H1 (cell line): ENCODE results near the gene BCAS3. TPM values are rescaled to one million over a fixed set of nuclear protein-coding genes. Genes with fewer than 3 reads are reported as not detected.

Experiments
- CTCF ChIA-PET: fragments of 300-600 bp; sonication (Branson Sonifier 250); formaldehyde crosslinking; loops from one replicate; lab custom pipeline; 2021; ENCODE audit not compliant: partially characterized antibody; lab: Charles Lee
- POLR2A ChIA-PET: fragments of 300-600 bp; sonication (Branson Sonifier 250); formaldehyde crosslinking; loops from one replicate; lab custom pipeline; 2021; ENCODE audit warnings: inconsistent platforms; ENCODE audit not compliant: partially characterized antibody; lab: Charles Lee
- DNase-seq, 2 experiments: peaks; one replicate each; pipeline versions ENCODE4 v3.0.0 to v3.0.0-alpha.2; 2010 to 2022; ENCODE audit warnings: low spot score in 2 of 2, low read depth in 1 of 2, mixed read lengths in 1 of 2
- FAIRE-seq: peaks from 2 replicates; lab custom pipeline; 2011; peaks lifted over from hg19 to GRCh38; lab: Jason Lieb, UNC
- H2AFZ ChIP-seq: 2 replicates; pipeline ENCODE4 v1.8.1; 2012; ENCODE audit warnings: low read length, inconsistent platforms
- H2AK5ac ChIP-seq: 2 replicates; pipeline ENCODE4 v1.6.1; 2013; ENCODE audit warnings: low read depth, low read length
- H2BK120ac ChIP-seq: replicated peaks from 2 replicates; pipeline ENCODE3; 2013; ENCODE audit warnings: low read depth, low read length, inconsistent platforms
- H2BK12ac ChIP-seq: 2 replicates; pipeline ENCODE4 v1.6.1; 2013; ENCODE audit warnings: low read depth, low read length
- H2BK15ac ChIP-seq: 2 replicates; pipeline ENCODE4 v1.6.1; 2013; ENCODE audit warnings: low read length
- H2BK20ac ChIP-seq: 2 replicates; pipeline ENCODE4 v1.6.1; 2013; ENCODE audit warnings: low read length
- H2BK5ac ChIP-seq: 2 replicates; pipeline ENCODE4 v1.6.1; 2013; ENCODE audit warnings: low read depth, low read length
- H3K14ac ChIP-seq: 2 replicates; pipeline ENCODE4 v1.6.1; 2013; ENCODE audit warnings: inconsistent platforms; ENCODE audit not compliant: insufficient read length
- H3K18ac ChIP-seq: 2 replicates; pipeline ENCODE4 v1.6.1; 2013; ENCODE audit warnings: low read length; ENCODE audit errors: extremely low read depth
- H3K23ac ChIP-seq: 2 replicates; pipeline ENCODE4 v1.6.1; 2013; ENCODE audit warnings: inconsistent platforms; ENCODE audit not compliant: insufficient read length
- H3K23me2 ChIP-seq: 2 replicates; pipeline ENCODE4 v1.6.1; 2013; ENCODE audit warnings: low read depth, low read length
- H3K27ac ChIP-seq: 2 replicates; pipeline ENCODE4 v1.6.1; 2011; ENCODE audit warnings: low read depth, low read length, inconsistent platforms
- H3K27me3 ChIP-seq, 4 experiments: replicated peaks in 1 of 4; 1 replicate in 1 of 4; 2 replicates in 3 of 4; pipeline versions ENCODE4 v1.6.1 to v1.8.1; 2011 to 2013; ENCODE audit warnings: low read length in 3 of 4, mild to moderate bottlenecking in 3 of 4, inconsistent platforms in 2 of 4, mixed read lengths in 2 of 4, moderate library complexity in 1 of 4; ENCODE audit not compliant: control insufficient read depth in 3 of 4, insufficient read depth in 3 of 4; ENCODE audit errors: extremely low read depth in 1 of 4
- H3K36me3 ChIP-seq, 4 experiments: 2 replicates each; pipeline versions ENCODE4 v1.6.1 to v1.8.1; 2011 to 2013; ENCODE audit warnings: mild to moderate bottlenecking in 4 of 4, low read length in 3 of 4, moderate library complexity in 2 of 4, control low read depth in 1 of 4, inconsistent platforms in 1 of 4; ENCODE audit not compliant: insufficient read depth in 4 of 4, control insufficient read depth in 2 of 4
- H3K4ac ChIP-seq: replicated peaks from 2 replicates; pipeline ENCODE3; 2013; ENCODE audit warnings: low read length, low read depth, mixed read lengths, inconsistent platforms; ENCODE audit not compliant: insufficient read length
- H3K4me1 ChIP-seq, 4 experiments: replicated peaks in 1 of 4; 1 replicate in 1 of 4; 2 replicates in 3 of 4; pipeline versions ENCODE4 v1.6.1 to v1.8.1; 2011 to 2013; ENCODE audit warnings: low read length in 3 of 4, inconsistent platforms in 2 of 4, mixed read lengths in 1 of 4; ENCODE audit not compliant: insufficient read depth in 4 of 4, control insufficient read depth in 3 of 4
- H3K4me2 ChIP-seq, 2 experiments: 2 replicates each; pipeline versions ENCODE4 v1.6.1 to v1.8.1; 2011 to 2013; ENCODE audit warnings: low read depth in 2 of 2, low read length in 2 of 2, control low read depth in 1 of 2, inconsistent platforms in 1 of 2, mild to moderate bottlenecking in 1 of 2; ENCODE audit not compliant: insufficient read depth in 1 of 2
- H3K4me3 ChIP-seq, 4 experiments: fragments of 200-600, 300-600 bp in 1 of 4; sonication (generic), shearing (Covaris generic), sonication (Bioruptor Twin) in 1 of 4; 2 replicates each; pipeline versions ENCODE4 v1.5.1 to v1.8.1; 2011 to 2016; ENCODE audit warnings: low read length in 4 of 4, low read depth in 3 of 4, control low read depth in 2 of 4, inconsistent platforms in 2 of 4, mild to moderate bottlenecking in 2 of 4, mixed read lengths in 1 of 4, moderate library complexity in 1 of 4; ENCODE audit not compliant: insufficient read depth in 2 of 4; ENCODE audit errors: extremely low read depth in 1 of 4
- H3K56ac ChIP-seq: replicated peaks from 2 replicates; pipeline ENCODE3; 2013; ENCODE audit warnings: low read depth, mild to moderate bottlenecking, mixed read lengths, low read length, inconsistent platforms; ENCODE audit not compliant: insufficient read length
- H3K79me1 ChIP-seq: 2 replicates; pipeline ENCODE4 v1.6.1; 2013; ENCODE audit warnings: low read depth, low read length, control low read depth
- H3K79me2 ChIP-seq, 2 experiments: 2 replicates each; pipeline versions ENCODE4 v1.6.1 to v1.8.1; 2012 to 2013; ENCODE audit warnings: low read length in 2 of 2, mild to moderate bottlenecking in 2 of 2, inconsistent platforms in 1 of 2; ENCODE audit not compliant: insufficient read depth in 2 of 2, control insufficient read depth in 1 of 2
- H3K9ac ChIP-seq, 4 experiments: replicated peaks in 1 of 4; 1 replicate in 1 of 4; 2 replicates in 3 of 4; pipeline versions ENCODE4 v1.6.1 to v1.8.1; 2011 to 2013; ENCODE audit warnings: low read depth in 3 of 4, low read length in 3 of 4, control low read depth in 2 of 4, mild to moderate bottlenecking in 2 of 4, moderate library complexity in 2 of 4, inconsistent platforms in 1 of 4; ENCODE audit errors: extremely low read depth in 1 of 4
- H3K9me3 ChIP-seq, 2 experiments: 2 replicates each; pipeline versions ENCODE4 v1.6.1 to v1.8.1; 2012 to 2013; ENCODE audit warnings: mild to moderate bottlenecking in 2 of 2, moderate library complexity in 2 of 2, control low read depth in 1 of 2, inconsistent platforms in 1 of 2, low read depth in 1 of 2, low read length in 1 of 2, mixed read lengths in 1 of 2; ENCODE audit not compliant: insufficient read depth in 2 of 2
- H4K20me1 ChIP-seq, 2 experiments: replicated peaks in 1 of 2; 2 replicates each; pipeline versions ENCODE3 to v1.8.1; 2011 to 2013; ENCODE audit warnings: inconsistent platforms in 2 of 2, low read length in 2 of 2, mild to moderate bottlenecking in 1 of 2; ENCODE audit not compliant: insufficient read depth in 2 of 2, control insufficient read depth in 1 of 2
- H4K5ac ChIP-seq: 2 replicates; pipeline ENCODE4 v1.6.1; 2013; ENCODE audit warnings: low read length, low read depth, mixed read lengths, inconsistent platforms; ENCODE audit not compliant: insufficient read length
- H4K8ac ChIP-seq: 2 replicates; pipeline ENCODE4 v1.8.0; 2013; ENCODE audit warnings: mild to moderate bottlenecking, moderate library complexity, low read length, inconsistent platforms; ENCODE audit not compliant: insufficient read depth; ENCODE audit errors: extremely low read depth
- H4K91ac ChIP-seq: replicated peaks from 2 replicates; pipeline ENCODE3; 2013; ENCODE audit warnings: low read length, mixed read lengths, inconsistent platforms; ENCODE audit not compliant: insufficient read length
- JUND ChIP-seq: IDR thresholded peaks from 2 replicates; pipeline ENCODE4 v1.6.1; 2011; ENCODE audit warnings: mild to moderate bottlenecking, improper control_type of control experiment, low read length
- WGBS, 2 experiments: shearing (Covaris generic) in 1 of 2; methylation state at CpG; one replicate each; pipeline versions ENCODE4 v1.1.6 to v1.1.7; 2013 to 2015; ENCODE audit warnings: low lambda C conversion rate in 2 of 2, mixed read lengths in 2 of 2, inconsistent platforms in 1 of 2, low coverage in 1 of 2, missing lambda C conversion rate in 1 of 2; ENCODE audit not compliant: insufficient replicate concordance in 2 of 2, insufficient coverage in 1 of 2, insufficient read length in 1 of 2; ENCODE audit errors: extremely low coverage in 1 of 2, missing lambda C conversion rate in 1 of 2; 5-methylcytosine and 5-hydroxymethylcytosine counted together
- polyA plus RNA-seq, 7 experiments: library from polyadenylated mRNA; depleted of rRNA in 3 of 7; stranded (reverse) in 5 of 7; unstranded in 2 of 7; fragments of >200 nt in 5 of 7; fragments of 200-250 nt in 2 of 7; gene quantifications; 1 replicate in 5 of 7; 2 replicates in 1 of 7; 4 replicates in 1 of 7; pipeline versions ENCODE4 v1.2.1 to v1.2.3, GENCODE V29; 2011 to 2013; ENCODE audit warnings: missing spikeins in 2 of 7, mixed read lengths in 2 of 7
- total RNA-seq: library from RNA; stranded (reverse); fragmentation: NEBNext Ultra II Directional; extraction: Animal tissue kit (Norgen Biotek cat#: 25700); gene quantifications from 2 replicates; pipeline ENCODE4 v1.2.1, GENCODE V29; 2021
- TF ChIP-seq, protein P1 (sequence below): IDR thresholded peaks from 2 replicates; pipeline ENCODE4 v1.6.1; 2012; ENCODE audit warnings: inconsistent platforms

BCAS3 gene
- total and polyA plus RNA-seq, 2 of the 8 experiments (the other 6 are each of a cell fraction or from before 2014, with no cell fraction given) = 9.9 to 13.3 TPM

DNA sequence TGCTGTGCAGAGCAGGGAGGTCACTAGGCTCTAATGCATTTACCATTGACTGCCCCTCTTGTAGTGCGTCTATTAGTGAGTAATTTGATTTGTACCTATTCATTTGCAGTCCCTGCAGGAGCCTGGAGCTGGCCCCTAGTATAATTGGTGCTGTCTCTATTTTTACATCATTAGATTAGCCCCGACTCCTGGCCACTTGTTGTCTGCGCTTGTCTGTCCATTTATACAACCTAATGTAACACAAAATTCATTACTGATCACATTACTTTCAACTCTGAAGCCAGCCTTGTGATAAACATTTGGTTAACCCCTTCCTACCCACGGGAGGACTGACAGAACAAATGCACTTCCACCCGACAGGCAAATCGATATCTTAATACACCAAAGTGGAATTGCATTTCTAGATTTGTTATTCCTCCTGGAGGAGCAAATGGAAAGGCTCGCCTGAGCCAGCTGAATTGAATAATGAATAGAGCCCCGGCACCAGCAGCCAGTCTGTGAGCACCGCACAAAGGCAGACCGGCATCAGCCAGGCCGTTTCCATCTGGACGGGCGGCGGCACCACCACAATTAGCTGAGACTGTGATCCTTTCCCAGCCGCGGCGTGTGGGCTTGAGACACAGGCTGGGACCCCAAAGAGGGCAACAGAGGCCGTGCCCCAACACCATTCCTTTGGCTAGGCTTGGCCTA is 703.3 kb downstream of the BCAS3 start:
- POLR2A ChIA-PET = no interaction called here
- Histone ChIP-seq H2BK12ac (no peak overlapping the region), H3K23ac (no peak overlapping the region), H2AFZ (no peak overlapping the region), H3K18ac (no peak overlapping the region), H3K14ac (no peak overlapping the region), H4K20me1 (no peaks in the 10 kb centered on the region), H3K4me2 (no peak overlapping the region), H3K4me1 (peaks cover 0 to 2% (median 0%) of the 10 kb centered on the region in 4 experiments; a peak in 2 of 7 replicates), H4K8ac (no peak overlapping the region), H4K5ac (no peak overlapping the region), H3K27me3 (no peaks in the 10 kb centered on the region), H2BK5ac (no peak overlapping the region), H2BK15ac (no peak overlapping the region), H3K79me1 (no peaks in the 10 kb centered on the region; the same call in 1 of the 2 replicates), H2BK120ac (no peak overlapping the region), H2BK20ac (no peak overlapping the region), H3K79me2 (no peaks in the 10 kb centered on the region), H4K91ac (no peak overlapping the region), H3K4me3 (no peak overlapping the region), H3K27ac (no peak overlapping the region), H3K23me2 (no peaks in the 10 kb centered on the region), H3K9me3 (no peaks in the 10 kb centered on the region), H3K4ac (no peak overlapping the region), H3K9ac (no peak overlapping the region), H2AK5ac (no peak overlapping the region), H3K56ac (no peak overlapping the region), H3K36me3 (no peaks in the 10 kb centered on the region)
- 91% methylated on average over 18 of the region's 18 CpGs; no CpG with 5 or more reads in 1 of the 2 experiments for WGBS, 2 experiments
- TF ChIP-seq, protein P1, sequence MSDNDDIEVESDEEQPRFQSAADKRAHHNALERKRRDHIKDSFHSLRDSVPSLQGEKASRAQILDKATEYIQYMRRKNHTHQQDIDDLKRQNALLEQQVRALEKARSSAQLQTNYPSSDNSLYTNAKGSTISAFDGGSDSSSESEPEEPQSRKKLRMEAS = no peak
- no peak for TF ChIP-seq JUND
- CTCF ChIA-PET = interaction anchor here (1.0 to 2.4 kb wide), 6 partner anchors 9 to 660 kb away, joined by 3 to 10 read pairs (median 4); no protein-coding TSS in a partner anchor
- DNase-seq (no peak), FAIRE-seq (no peak)
